NCI-H345 treated with DMSO at 0.1 percent for 48 hours (cell line): Measurements from ENCODE around the gene CDH24.

Experiments used
- DNase-seq: peaks from one replicate; lab custom pipeline; 2025; ENCODE audit not compliant: unreplicated experiment; lab: John Stamatoyannopoulos, UW

CDH24 gene

GRCh38 chr14:22998329-22999012, 58.8 kb downstream of the CDH24 start:
- no peak for DNase-seq

GRCh38 chr14:22997676-22998323, 59.5 kb downstream of the CDH24 start:
- DNase-seq, result no peak
